PFSK-1 (cell line): Measurements from ENCODE around the gene TMEM250.

Experiments
- FOXP2 ChIP-seq: optimal IDR thresholded peaks from 2 replicates; pipeline ENCODE3; 2011; ENCODE audit warnings: borderline replicate concordance, control low read depth, inconsistent platforms; ENCODE audit not compliant: insufficient read depth; ENCODE audit errors: extremely low read length, extremely low read depth
- POLR2AphosphoS5 ChIP-seq: IDR thresholded peaks from 2 replicates; pipeline ENCODE4 v1.6.1; 2012; ENCODE audit warnings: low read depth, mild to moderate bottlenecking, control low read depth, low read length, moderate library complexity
- SIN3A ChIP-seq: IDR thresholded peaks from 2 replicates; pipeline ENCODE4 v1.6.1; 2012; ENCODE audit warnings: mild to moderate bottlenecking, low read length, moderate library complexity, borderline replicate concordance; ENCODE audit not compliant: insufficient read depth
- TAF1 ChIP-seq: IDR thresholded peaks from 2 replicates; pipeline ENCODE4 v1.6.1; 2012; ENCODE audit warnings: low read length, control low read depth, borderline replicate concordance; ENCODE audit not compliant: insufficient read depth
- TF ChIP-seq, protein P1 (sequence below), 2 experiments: IDR thresholded peaks; 2 replicates each; pipeline versions ENCODE4 v1.6.1 to v1.8.0; 2011 to 2012; ENCODE audit warnings: low read depth in 2 of 2, low read length in 2 of 2, control low read depth in 1 of 2, inconsistent platforms in 1 of 2, mild to moderate bottlenecking in 1 of 2, moderate library complexity in 1 of 2; ENCODE audit not compliant: insufficient read depth in 1 of 2

The TMEM250 gene

DNA sequence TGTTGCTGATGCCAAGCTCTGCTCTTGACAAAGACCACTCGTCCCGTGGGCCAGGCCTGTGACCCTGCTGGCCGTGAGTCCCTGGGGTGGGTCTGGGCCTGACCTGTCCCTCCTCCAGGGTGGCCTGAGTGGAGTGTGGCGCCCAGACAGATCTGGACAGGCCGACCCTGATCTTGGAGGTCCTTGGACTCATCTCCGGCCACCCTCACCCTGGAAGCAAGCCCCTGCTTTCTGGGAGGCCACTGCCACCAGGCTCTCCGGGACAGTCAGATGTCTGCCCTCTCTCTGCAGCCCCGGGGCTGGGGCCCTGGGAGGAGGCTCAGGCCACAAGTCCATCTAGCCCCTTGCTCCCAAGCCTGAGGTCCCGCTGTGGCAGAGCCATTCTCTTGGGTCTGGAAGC is 31.2 kb upstream of the TMEM250 start:
- TF ChIP-seq POLR2AphosphoS5 = no peak
- no peak for TF ChIP-seq FOXP2
- no peak for TF ChIP-seq SIN3A

DNA sequence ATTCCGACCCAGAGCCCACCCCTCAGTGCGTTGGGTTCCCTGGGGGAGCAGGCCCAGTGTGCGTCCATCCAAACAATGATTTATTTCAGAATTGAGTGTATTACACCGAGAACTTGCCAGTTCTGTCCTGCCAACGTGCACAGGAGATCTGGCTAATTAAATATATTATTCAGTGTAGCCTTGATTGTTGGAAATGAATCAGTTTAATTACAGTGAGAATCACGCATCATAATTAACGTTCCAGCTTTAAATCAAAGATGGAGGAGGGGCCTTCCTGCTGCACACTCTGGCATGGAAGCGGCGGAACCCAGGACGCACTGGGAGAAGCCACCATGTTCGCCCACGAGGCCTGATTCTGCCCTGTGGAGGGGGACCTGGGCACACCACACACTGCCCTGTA is 30.7 kb upstream of the TMEM250 start:
- TF ChIP-seq FOXP2 (no peak), SIN3A (no peak), TAF1 (no peak), POLR2AphosphoS5 (no peak)
- TF ChIP-seq, protein P1, sequence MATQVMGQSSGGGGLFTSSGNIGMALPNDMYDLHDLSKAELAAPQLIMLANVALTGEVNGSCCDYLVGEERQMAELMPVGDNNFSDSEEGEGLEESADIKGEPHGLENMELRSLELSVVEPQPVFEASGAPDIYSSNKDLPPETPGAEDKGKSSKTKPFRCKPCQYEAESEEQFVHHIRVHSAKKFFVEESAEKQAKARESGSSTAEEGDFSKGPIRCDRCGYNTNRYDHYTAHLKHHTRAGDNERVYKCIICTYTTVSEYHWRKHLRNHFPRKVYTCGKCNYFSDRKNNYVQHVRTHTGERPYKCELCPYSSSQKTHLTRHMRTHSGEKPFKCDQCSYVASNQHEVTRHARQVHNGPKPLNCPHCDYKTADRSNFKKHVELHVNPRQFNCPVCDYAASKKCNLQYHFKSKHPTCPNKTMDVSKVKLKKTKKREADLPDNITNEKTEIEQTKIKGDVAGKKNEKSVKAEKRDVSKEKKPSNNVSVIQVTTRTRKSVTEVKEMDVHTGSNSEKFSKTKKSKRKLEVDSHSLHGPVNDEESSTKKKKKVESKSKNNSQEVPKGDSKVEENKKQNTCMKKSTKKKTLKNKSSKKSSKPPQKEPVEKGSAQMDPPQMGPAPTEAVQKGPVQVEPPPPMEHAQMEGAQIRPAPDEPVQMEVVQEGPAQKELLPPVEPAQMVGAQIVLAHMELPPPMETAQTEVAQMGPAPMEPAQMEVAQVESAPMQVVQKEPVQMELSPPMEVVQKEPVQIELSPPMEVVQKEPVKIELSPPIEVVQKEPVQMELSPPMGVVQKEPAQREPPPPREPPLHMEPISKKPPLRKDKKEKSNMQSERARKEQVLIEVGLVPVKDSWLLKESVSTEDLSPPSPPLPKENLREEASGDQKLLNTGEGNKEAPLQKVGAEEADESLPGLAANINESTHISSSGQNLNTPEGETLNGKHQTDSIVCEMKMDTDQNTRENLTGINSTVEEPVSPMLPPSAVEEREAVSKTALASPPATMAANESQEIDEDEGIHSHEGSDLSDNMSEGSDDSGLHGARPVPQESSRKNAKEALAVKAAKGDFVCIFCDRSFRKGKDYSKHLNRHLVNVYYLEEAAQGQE (IDR thresholded peaks at IDR 0.05; ENCODE audit: insufficient read depth in 1 of 2, low read depth in 2 of 2, low read length in 2 of 2) = no peak

DNA sequence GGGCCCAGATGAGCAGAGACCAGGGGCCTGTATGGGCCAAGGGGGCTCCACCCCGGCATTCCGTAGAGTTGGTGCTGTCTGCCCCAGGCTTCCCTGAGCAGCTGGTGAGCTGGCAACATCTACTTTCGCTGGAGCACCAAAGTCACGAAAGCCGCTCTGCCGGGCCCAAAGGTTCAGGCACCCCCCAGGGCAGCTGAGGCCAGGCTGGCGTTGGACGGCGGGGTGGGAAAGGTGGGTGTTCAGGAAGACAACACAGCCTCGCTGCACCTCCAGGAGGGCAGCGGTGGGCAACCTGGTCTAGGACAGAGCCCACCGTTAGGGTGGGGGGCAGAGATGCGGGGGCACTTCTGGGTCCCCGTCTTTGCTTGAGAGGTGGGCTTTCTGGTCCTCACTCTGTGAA is 30.1 kb upstream of the TMEM250 start:
- TF ChIP-seq FOXP2 = no peak
- TF ChIP-seq SIN3A = no peak
- TF ChIP-seq TAF1 = no peak
- TF ChIP-seq POLR2AphosphoS5 = no peak
- TF ChIP-seq, protein P1 (IDR thresholded peaks at IDR 0.05; ENCODE audit: insufficient read depth in 1 of 2, low read depth in 2 of 2, low read length in 2 of 2) = no peak

DNA sequence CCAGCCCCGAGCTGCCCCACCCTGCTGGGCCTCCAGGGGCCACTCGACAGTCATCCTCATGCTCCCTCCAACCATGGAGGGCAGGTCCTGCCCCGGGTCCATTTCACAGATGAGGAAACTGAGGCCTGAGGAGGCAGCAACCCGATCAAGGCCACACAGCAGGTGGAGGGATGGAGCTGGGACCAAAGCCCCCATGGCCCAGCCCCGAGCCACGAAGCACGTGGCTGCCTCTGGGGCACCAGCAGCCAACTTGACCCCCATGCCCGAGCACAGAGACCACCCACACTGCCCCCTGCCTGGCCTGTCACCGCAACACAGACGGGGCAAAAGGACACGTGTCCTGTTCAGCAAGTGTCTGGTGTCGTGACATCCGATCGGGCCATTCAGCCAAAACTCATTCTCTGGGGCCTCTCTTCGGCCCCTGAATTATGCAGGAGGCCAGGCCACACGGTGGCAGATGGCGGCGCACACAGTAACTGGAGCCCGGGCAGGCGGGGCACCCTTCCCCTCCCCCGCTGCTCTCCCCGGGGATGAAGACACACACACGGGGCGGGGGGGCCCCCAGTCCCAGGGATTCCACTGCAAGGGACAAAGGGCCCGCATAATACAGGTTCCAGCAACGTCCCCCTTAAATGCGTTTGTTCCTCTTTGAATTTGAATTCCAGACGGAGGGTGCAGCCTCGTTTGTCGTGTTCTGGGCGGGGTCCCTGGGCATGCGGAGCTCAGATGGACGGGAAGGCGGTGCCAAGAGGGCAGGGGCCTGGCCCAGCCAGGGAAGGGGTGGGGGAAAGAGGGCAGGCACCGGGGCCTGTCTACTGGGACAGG is 29.4 kb upstream of the TMEM250 start:
- TF ChIP-seq TAF1 = no peak
- TF ChIP-seq, protein P1 (IDR thresholded peaks at IDR 0.05; ENCODE audit: insufficient read depth in 1 of 2, low read depth in 2 of 2, low read length in 2 of 2) = no peak

DNA sequence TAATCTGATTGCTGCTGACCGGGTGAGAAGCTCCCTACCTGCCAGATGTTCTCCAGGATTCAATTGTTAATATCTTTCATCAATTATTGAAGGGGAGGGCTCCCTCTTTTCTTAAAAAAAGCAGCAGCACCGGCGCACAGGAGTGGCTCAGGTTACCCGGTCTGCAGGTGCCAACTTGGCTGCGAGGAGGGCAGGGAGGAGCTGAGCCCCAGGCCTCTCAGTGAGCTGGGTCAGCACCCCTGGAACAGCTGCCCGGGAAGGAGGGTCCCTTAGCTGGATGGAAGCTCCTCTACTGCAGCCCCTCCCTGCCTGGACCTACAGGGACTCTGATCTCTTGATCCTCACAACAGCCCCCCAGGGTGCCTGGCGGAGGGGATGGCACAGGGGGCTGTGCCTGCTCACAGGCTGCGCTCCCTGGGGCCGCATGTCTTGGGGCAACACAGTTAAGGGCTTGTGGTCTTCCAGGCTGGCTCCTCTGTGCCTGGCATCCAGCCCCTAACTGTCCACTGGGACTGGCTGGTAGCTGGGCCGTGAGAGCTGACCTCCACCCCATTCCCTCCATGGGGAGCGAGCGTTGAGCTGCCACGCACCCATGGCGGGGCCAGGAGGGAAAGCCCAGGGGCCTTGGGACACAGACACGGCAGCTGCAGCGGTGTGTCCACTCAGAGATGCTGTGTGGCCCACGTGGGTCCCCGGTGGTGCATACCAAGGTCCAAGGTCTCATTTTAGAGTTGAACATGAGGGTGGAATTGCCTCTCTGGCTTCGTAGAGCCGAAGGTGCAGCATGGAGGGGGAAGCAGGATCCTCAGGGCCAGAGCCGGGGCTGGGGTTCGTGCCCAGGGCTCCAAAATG is 28.6 kb upstream of the TMEM250 start:
- TF ChIP-seq, protein P1 (IDR thresholded peaks at IDR 0.05; ENCODE audit: insufficient read depth in 1 of 2, low read depth in 2 of 2, low read length in 2 of 2) = no peak
- no peak for TF ChIP-seq TAF1
- no peak for TF ChIP-seq FOXP2
- TF ChIP-seq POLR2AphosphoS5 = no peak
- TF ChIP-seq SIN3A = no peak
